Activated naive CD4-positive, alpha-beta T cell treated with anti-CD3 and anti-CD28 coated beads for 36 hours (primary cell): ENCODE results near the gene SLC6A6. TPM values are rescaled to one million over a fixed set of nuclear protein-coding genes. Genes with fewer than 3 reads are reported as not detected.
"Not testable (repeated sequence)": the region's sequence is repeated elsewhere in the genome, so short reads cannot be mapped to it uniquely, and the experiment has no call there.

Experiments used
- CTCF ChIA-PET: fragments of 350-600 bp; sonication (Branson Sonifier 250); formaldehyde crosslinking; loops from one replicate; lab custom pipeline; 2021; ENCODE audit warnings: antibody characterized with exemption; lab: Charles Lee
- DNase-seq: peaks from one replicate; pipeline ENCODE4 v3.0.0-alpha.2; 2020
- H3K27ac Mint-ChIP-seq: one replicate; pipeline ENCODE4 v1.8.0; 2021; ENCODE audit warnings: mild to moderate bottlenecking, mixed read lengths
- H3K27me3 Mint-ChIP-seq: one replicate; pipeline ENCODE4 v1.8.0; 2021; ENCODE audit warnings: low read depth, mixed read lengths
- H3K36me3 Mint-ChIP-seq: one replicate; pipeline ENCODE4 v1.8.0; 2021; ENCODE audit warnings: low read depth, mixed read lengths
- H3K4me1 Mint-ChIP-seq: one replicate; pipeline ENCODE4 v1.8.0; 2021; ENCODE audit warnings: low read depth, mixed read lengths
- H3K4me3 Mint-ChIP-seq: one replicate; pipeline ENCODE4 v1.8.0; 2021; ENCODE audit warnings: mild to moderate bottlenecking, moderate library complexity, mixed read lengths
- H3K9me3 Mint-ChIP-seq: one replicate; pipeline ENCODE4 v1.8.0; 2021; ENCODE audit warnings: mixed read lengths
- intact Hi-C: fragments of 100-400 bp; cut with micrococcal nuclease; formaldehyde crosslinking; loops from one replicate; pipeline ENCODE4 v1.15.1; 2023
- total RNA-seq, 2 experiments: library from RNA; stranded (reverse); gene quantifications; one replicate each; pipeline ENCODE4 v1.2.3, GENCODE V29; 2021

SLC6A6 gene
- total RNA-seq, 2 experiments from 2014 or later = 32.2 to 36.9 TPM

- no peaks in the 10 kb centered on the region for H3K9me3 Mint-ChIP-seq
- H3K4me1 Mint-ChIP-seq = peaks cover 47% of the 10 kb centered on the region
- no peak for DNase-seq
- CTCF ChIA-PET = interaction anchor here (1.1 to 1.3 kb wide), 2 partner anchors 21 to 62 kb away, joined by 3 to 4 read pairs; no protein-coding TSS in a partner anchor
- peaks cover 11% of the 10 kb centered on the region for H3K36me3 Mint-ChIP-seq
- H3K27ac Mint-ChIP-seq = no peak overlapping the region
- peak overlapping the region; percentile 2 for H3K4me3 Mint-ChIP-seq
- intact Hi-C loops = no loop called here
- no peaks in the 10 kb centered on the region for H3K27me3 Mint-ChIP-seq
Measured at GRCh38 chr3:14405360-14406238, 3.2 kb downstream of the SLC6A6 start.

- peaks cover 54% of the 10 kb centered on the region for H3K4me1 Mint-ChIP-seq
- H3K27me3 Mint-ChIP-seq = no peaks in the 10 kb centered on the region
- CTCF ChIA-PET = no interaction called here
- DNase-seq = no peak
- no peak overlapping the region for H3K4me3 Mint-ChIP-seq
- peaks cover 18% of the 10 kb centered on the region for H3K36me3 Mint-ChIP-seq
- H3K27ac Mint-ChIP-seq = no peak overlapping the region
- no peaks in the 10 kb centered on the region for H3K9me3 Mint-ChIP-seq
- intact Hi-C loops = no loop called here
Measured at GRCh38 chr3:14406336-14406735, 3.9 kb downstream of the SLC6A6 start.

GRCh38 chr3:14406766-14407165 lies 4.4 kb downstream of the SLC6A6 start:
- DNase-seq = no peak
- H3K4me1 Mint-ChIP-seq = peaks cover 54% of the 10 kb centered on the region
- intact Hi-C loops = no loop called here
- no peak overlapping the region for H3K4me3 Mint-ChIP-seq
- H3K27ac Mint-ChIP-seq = no peak overlapping the region
- CTCF ChIA-PET = no interaction called here
- H3K27me3 Mint-ChIP-seq = no peaks in the 10 kb centered on the region
- H3K36me3 Mint-ChIP-seq = peaks cover 18% of the 10 kb centered on the region
- no peaks in the 10 kb centered on the region for H3K9me3 Mint-ChIP-seq

- Mint-ChIP-seq H3K4me1 (peaks cover 54% of the 10 kb centered on the region), H3K36me3 (peaks cover 18% of the 10 kb centered on the region), H3K27me3 (no peaks in the 10 kb centered on the region), H3K4me3 (no peak overlapping the region), H3K27ac (no peak overlapping the region), H3K9me3 (no peaks in the 10 kb centered on the region)
- no peak for DNase-seq
- CTCF ChIA-PET = no interaction called here
- intact Hi-C loops = no loop called here
Measured at GRCh38 chr3:14407203-14407602, 4.8 kb downstream of the SLC6A6 start.

GRCh38 chr3:14409779-14410063 lies 7.3 kb downstream of the SLC6A6 start:
- DNase-seq, CTCF ChIA-PET, H3K4me3 Mint-ChIP-seq, H3K27ac Mint-ChIP-seq, intact Hi-C loops, H3K27me3 Mint-ChIP-seq, H3K9me3 Mint-ChIP-seq: not testable (repeated sequence)
- H3K36me3 Mint-ChIP-seq = peaks cover 17% of the 10 kb centered on the region
- H3K4me1 Mint-ChIP-seq = peaks cover 44% of the 10 kb centered on the region

GRCh38 chr3:14410106-14410502 lies 7.7 kb downstream of the SLC6A6 start:
- peaks cover 41% of the 10 kb centered on the region for H3K4me1 Mint-ChIP-seq
- intact Hi-C loops = no loop called here
- no peak for DNase-seq
- CTCF ChIA-PET = no interaction called here
- H3K27me3 Mint-ChIP-seq = no peaks in the 10 kb centered on the region
- no peaks in the 10 kb centered on the region for H3K9me3 Mint-ChIP-seq
- H3K27ac Mint-ChIP-seq = peak overlapping the region; percentile 78
- no peak overlapping the region for H3K4me3 Mint-ChIP-seq
- H3K36me3 Mint-ChIP-seq = peaks cover 17% of the 10 kb centered on the region

- CTCF ChIA-PET = interaction anchor here (0.8 kb wide), 1 partner anchor 11 kb away, joined by 3 read pairs; no protein-coding TSS in a partner anchor
- DNase-seq = peak; percentile 61
- Mint-ChIP-seq H3K4me3 (no peak overlapping the region), H3K36me3 (peaks cover 17% of the 10 kb centered on the region), H3K9me3 (no peaks in the 10 kb centered on the region), H3K27ac (peak overlapping the region; percentile 78), H3K27me3 (no peaks in the 10 kb centered on the region), H3K4me1 (peaks cover 35% of the 10 kb centered on the region)
- intact Hi-C loops = no loop called here
Measured at GRCh38 chr3:14410503-14411165, 8.2 kb downstream of the SLC6A6 start.

GRCh38 chr3:14411166-14411526 lies 8.7 kb downstream of the SLC6A6 start:
- Mint-ChIP-seq H3K4me3 (no peak overlapping the region), H3K27me3 (no peaks in the 10 kb centered on the region), H3K9me3 (no peaks in the 10 kb centered on the region), H3K27ac (peak overlapping the region; percentile 78), H3K4me1 (peaks cover 32% of the 10 kb centered on the region), H3K36me3 (peaks cover 19% of the 10 kb centered on the region)
- CTCF ChIA-PET = interaction anchor here (0.8 kb wide), 1 partner anchor 10 kb away, joined by 3 read pairs; no protein-coding TSS in a partner anchor
- no peak for DNase-seq
- intact Hi-C loops = no loop called here

GRCh38 chr3:14411988-14412387 lies 9.6 kb downstream of the SLC6A6 start:
- peaks cover 20% of the 10 kb centered on the region for H3K36me3 Mint-ChIP-seq

GRCh38 chr3:14412831-14413380 lies 10.5 kb downstream of the SLC6A6 start:
- no peak for DNase-seq
- Mint-ChIP-seq H3K4me1 (peaks cover 24% of the 10 kb centered on the region), H3K9me3 (no peaks in the 10 kb centered on the region), H3K36me3 (peaks cover 15% of the 10 kb centered on the region), H3K27ac (no peak overlapping the region), H3K4me3 (no peak overlapping the region), H3K27me3 (no peaks in the 10 kb centered on the region)
- CTCF ChIA-PET = no interaction called here
- intact Hi-C loops = no loop called here

More at GRCh38 chr3:14411988-14412387, 9.6 kb downstream of the SLC6A6 start:
- Mint-ChIP-seq H3K9me3 (no peaks in the 10 kb centered on the region), H3K4me1 (peaks cover 27% of the 10 kb centered on the region), H3K27ac (no peak overlapping the region), H3K27me3 (no peaks in the 10 kb centered on the region), H3K4me3 (no peak overlapping the region)
- no peak for DNase-seq
- intact Hi-C loops = no loop called here
- CTCF ChIA-PET = no interaction called here

- H3K27ac Mint-ChIP-seq = no peak overlapping the region
Measured at GRCh38 chr3:14413381-14414071, 11.1 kb downstream of the SLC6A6 start.

GRCh38 chr3:14414846-14415464 lies 12.5 kb downstream of the SLC6A6 start:
- intact Hi-C loops = no loop called here
- Mint-ChIP-seq H3K9me3 (no peaks in the 10 kb centered on the region), H3K4me3 (no peak overlapping the region), H3K36me3 (peaks cover 14% of the 10 kb centered on the region), H3K4me1 (peaks cover 16% of the 10 kb centered on the region), H3K27me3 (no peaks in the 10 kb centered on the region), H3K27ac (no peak overlapping the region)
- CTCF ChIA-PET = interaction anchor here (1.1 kb wide), 1 partner anchor 16 kb away, joined by 3 read pairs; no protein-coding TSS in a partner anchor
- DNase-seq = no peak

More at GRCh38 chr3:14413381-14414071, 11.1 kb downstream of the SLC6A6 start:
- Mint-ChIP-seq H3K9me3 (no peaks in the 10 kb centered on the region), H3K36me3 (peaks cover 15% of the 10 kb centered on the region), H3K4me1 (peaks cover 24% of the 10 kb centered on the region), H3K4me3 (no peak overlapping the region), H3K27me3 (no peaks in the 10 kb centered on the region)
- DNase-seq = no peak
- intact Hi-C loops = no loop called here
- CTCF ChIA-PET = no interaction called here
